ENCODE results near the gene SNCB. TPM values are rescaled to one million over a fixed set of nuclear protein-coding genes. Genes with fewer than 3 reads are reported as not detected.

The SNCB gene
- total RNA-seq, 1 donor from 2014 or later, result not detected

DNA sequence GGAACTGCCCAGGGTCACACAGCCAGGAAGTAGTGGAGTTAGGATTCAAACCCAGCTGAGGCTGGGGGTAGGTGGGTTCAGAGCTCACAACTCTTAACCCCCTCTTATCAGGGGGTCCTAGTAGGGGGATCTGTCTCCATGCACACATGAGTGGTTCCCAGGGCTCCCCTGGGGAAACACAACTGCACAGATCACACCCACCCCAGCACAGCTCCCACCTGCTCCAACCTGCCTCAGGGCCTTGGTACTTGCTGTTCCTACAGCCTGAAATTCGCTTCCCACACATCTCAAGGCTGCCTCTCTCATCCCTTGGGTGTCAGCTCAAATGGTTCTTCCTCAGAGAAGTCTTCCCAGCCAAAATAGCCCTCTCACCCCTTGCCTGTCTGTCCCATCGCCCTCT, 4.8 kb downstream of the SNCB start:
- DNase-seq (ENCODE audit: low spot score), result no peak

DNA sequence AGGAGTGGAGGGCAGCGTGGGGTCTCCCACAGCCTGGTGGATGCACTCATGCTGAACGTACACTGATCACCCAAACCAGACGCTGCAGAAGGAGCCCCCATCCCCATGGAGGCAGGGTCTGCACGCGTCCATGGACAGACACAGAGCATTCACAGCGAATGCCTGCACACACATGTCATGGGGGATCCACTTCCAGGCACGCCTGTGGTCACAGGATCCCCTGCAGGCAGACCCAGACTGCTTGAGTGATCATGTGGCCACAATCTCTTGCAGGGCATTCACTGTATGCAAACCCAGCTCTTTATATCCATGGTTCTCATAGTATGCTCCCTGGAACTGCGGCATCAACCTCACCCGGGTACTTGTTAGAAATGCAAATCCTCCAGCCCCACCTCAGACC, 5.4 kb downstream of the SNCB start:
- DNase-seq (ENCODE audit: low spot score), result no peak

GRCh38 chr5:176624142-176624541, 6.2 kb downstream of the SNCB start:
- DNase-seq (ENCODE audit: low spot score), result no peak

DNA sequence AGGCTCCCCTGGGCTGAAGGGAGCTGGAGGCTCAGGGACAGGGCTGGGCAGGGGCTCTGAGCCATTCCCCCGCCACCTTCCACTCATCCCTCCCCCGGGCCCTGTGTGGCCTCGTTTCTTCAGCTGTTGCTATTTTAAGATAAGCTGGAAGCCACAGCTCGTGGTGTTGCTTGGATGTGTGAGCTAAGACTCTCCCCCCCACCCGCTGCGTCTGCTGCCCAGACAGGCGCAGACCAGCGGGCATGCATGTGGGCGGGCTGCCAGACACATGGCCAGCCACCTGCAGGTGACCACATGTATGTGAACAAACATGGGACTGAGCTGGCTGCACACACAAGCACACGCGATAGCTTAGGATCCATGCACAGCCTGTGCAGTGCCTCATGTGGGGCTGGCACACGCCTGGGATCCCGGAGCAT, 8.7 kb downstream of the SNCB start:
- no peak for DNase-seq (ENCODE audit: low spot score)

DNA sequence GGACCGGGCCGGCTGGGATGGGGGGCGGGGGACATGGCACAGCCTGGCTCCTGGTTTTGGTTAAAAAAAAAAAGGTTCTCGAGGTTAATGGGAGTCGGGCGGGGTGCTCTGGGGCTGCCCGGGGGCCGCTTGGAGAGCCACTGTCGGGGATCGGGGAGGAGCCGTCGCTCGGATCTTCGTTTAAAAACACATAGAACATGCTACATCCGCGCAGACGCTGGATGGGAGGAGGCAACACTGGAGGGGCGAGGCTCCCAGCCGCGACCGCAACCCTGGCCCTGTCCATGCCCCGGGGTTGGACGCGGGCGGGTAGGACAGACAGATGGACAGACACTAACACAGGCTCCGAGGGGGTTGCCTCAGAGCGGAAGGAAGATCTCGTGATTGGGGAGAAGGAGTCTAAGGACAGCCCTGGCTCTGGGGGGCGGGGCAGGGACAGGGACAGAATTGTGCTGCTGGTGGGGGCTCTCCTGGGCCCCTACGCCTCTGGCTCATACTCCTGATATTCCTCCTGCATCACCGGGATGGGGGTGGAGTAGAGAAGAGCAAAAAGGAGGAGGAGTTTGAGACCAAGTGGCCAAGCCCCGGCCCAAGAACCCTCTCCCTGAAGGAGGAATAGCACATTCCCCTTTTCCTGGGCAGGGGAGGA, 9.9 kb downstream of the SNCB start:
- DNase-seq (ENCODE audit: low spot score), result no peak

DNA sequence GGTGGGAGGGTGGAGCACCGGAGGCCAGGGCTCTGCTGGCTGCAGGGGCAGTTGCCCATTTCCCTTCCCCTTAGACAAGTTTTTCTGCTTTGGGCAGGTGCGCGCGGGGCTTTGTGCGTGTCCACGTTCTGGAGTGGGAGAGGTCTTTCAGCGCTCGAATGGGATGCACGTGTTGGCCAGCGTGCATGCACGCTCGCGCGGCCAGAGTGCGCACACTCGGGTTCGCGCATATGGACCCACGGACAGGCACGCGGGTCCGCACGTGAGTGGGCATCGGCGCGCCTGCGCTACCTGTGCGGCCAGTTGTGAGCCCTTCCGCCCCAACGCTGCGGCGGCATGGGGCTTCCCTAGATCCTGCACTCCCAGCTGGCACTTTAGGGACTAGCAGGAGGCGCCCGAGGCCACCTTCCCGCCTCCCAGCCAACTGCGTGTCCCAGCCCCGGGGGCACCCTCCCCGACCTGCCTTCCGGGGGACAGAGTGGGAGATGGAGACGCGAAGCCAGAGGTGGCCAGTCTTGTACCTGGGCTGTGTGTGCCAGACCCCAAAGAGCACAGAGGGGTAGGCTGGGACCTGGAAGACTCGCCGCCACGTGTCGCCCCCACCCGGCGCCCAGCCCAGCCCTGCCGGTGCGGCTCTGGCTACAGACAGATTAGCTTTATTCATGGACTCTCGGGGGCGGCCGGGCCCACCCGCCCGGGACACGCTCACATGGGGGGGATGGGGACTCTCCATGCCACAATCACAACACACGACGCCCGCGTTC, 10.6 kb downstream of the SNCB start:
- no peak for DNase-seq (ENCODE audit: low spot score)

GRCh38 chr5:176619203-176619568, 11.1 kb downstream of the SNCB start:
- DNase-seq (ENCODE audit: low spot score), result no peak

DNA sequence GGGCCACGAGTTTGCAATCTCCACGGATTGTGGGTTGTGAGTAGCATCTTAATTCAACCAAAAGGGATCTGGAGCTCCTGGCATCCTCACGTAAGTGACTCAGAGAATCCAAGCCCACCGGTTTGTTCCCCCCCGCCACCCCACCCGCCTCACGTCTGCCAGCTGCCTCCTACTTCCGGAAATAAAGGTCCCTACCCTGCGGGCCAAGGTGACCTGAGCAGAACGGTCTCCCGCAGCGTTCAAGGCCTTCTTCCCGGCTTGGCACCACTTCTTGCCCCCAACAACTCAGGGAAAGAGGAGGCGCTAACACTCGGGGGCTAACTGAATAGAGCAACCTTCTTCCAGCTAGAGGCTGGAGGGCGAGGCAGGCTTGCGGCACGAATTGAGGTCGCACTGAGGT, 11.6 kb downstream of the SNCB start:
- DNase-seq (ENCODE audit: low spot score), result no peak

- DNase-seq (ENCODE audit: low spot score), result no peak
Measured at GRCh38 chr5:176616511-176616910, 13.8 kb downstream of the SNCB start.

DNA sequence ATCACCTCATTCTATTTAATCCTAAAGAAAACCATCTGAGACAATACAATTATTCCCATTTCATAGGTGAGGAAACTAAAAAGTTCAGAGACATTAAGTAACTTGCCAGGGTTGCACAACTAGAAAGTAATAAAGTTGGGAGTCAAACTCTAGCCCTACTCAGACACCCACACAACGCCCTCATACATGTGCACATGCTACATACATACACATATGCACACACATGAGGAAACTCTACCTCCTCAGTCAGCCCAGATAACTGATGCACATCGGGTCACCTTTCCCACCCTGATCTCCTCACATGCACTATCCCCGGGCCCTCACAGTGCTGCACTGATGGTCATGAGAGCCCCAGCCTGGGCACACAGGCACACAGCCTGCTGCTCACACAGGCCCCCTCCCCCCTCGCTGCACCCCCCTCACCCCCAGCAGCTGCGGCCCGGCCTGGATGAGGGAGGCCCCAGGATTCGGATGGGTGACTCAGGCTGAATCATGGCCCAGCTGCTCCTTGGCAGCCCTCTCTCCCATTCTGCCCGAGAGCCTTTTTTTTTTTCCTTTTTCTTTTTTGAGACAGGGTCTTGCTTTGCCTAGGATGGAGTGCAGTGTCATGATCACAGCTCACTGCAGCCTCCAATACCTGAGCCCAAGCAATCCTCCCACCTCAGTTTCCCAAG, 15.4 kb downstream of the SNCB start:
- DNase-seq (ENCODE audit: low spot score), result no peak

GRCh38 chr5:176612855-176613254, 17.5 kb downstream of the SNCB start:
- DNase-seq (ENCODE audit: low spot score), result no peak

GRCh38 chr5:176612008-176612407, 18.3 kb downstream of the SNCB start:
- no peak for DNase-seq (ENCODE audit: low spot score)

DNA sequence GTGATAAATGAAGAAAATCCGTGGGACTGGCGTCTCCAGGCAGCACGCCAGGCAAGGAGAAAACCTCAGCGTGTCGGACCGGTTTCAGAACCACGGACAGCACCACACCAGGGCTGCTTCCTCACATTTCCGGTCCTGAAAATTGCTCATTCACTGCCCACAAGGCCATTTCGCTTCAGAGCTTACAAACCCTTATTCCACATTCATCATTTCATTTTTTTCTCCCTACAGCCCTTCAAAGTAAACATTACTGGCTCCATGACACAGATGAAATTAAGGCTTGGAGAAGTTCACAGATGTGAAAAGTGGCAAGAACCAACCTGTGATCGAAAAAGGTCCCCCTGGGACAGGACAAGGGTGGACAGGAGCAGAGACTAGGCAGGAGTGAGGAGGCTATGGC, 18.9 kb downstream of the SNCB start:
- no peak for DNase-seq (ENCODE audit: low spot score)

DNA sequence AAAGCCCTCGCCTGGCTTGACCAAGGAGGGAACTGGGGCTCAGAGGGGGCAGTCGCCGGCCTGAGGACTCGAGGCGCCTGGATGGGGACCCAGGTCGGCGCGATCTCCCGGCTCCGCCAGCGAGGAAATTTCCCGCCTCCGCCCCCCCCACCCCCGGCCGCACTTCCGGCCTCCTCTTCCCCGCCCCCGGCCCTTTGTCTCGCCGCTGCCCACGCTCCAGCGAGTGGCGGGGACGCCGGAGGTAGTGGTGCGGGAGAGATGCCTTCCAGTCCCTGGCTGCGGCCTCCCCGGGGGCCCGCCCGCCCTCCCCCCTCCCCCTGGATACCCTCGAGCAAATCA, 19.9 kb downstream of the SNCB start:
- no peak for DNase-seq (ENCODE audit: low spot score)

DNA sequence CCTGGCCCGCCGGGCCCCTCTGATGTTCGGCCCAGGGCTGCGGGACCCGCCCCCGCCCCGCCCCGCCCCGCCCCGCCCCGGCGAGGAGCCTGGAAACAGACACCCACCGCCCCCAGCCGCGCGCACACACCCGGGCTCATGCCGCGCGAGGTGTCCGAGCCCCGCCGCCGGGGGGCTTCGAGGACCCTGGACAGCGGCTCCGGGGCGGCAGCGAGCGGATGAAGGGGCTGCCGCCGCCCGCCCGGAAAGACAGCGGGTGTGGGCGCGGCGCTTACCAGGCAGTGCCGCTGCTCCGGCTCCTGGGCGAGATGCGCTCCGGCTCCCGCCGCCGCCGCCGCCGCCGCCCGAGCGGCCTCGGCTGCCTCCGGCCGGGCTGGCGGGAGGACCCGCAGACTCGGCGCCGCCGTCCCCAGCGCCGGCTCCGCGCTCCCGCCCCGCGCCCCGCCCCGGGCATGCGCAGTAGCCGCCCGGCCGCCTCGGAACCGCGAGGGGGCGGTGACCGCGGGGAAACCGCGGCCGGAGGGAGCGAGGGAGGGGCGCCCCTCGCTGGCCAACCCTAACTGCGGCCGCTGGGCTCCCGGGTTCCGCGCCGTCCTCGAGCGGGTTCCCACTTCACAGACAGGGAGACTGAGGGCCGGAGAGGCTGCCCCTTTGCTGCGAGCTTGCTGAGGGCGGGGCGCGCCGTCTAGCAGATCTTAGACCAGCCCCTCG, 20.5 kb downstream of the SNCB start, which contains the start of gene GPRIN1:
Gene GPRIN1, minus strand, starts transcription at position 433 of the 711 bp plus-strand sequence. CDS start 10,322 bp downstream, outside the sequence.
- no peak for DNase-seq (ENCODE audit: low spot score)

GRCh38 chr5:176608937-176609723, 21.2 kb downstream of the SNCB start:
- no peak for DNase-seq (ENCODE audit: low spot score)

GRCh38 chr5:176608142-176608705, 22.1 kb downstream of the SNCB start:
- DNase-seq (ENCODE audit: low spot score), result no peak

- DNase-seq (ENCODE audit: low spot score), result no peak
Measured at GRCh38 chr5:176606875-176607274, 23.5 kb downstream of the SNCB start.

- DNase-seq (ENCODE audit: low spot score), result no peak
Measured at GRCh38 chr5:176606032-176606431, 24.3 kb downstream of the SNCB start.

GRCh38 chr5:176603091-176603490, 27.2 kb downstream of the SNCB start:
- no peak for DNase-seq (ENCODE audit: low spot score)
